ENCODE measurements around the gene YKT6. TPM values are rescaled to one million over a fixed set of nuclear protein-coding genes. Genes with fewer than 3 reads are reported as not detected.
A peak's percentile ranks its signal among the peaks of the same experiment; 100 is the strongest.
"Not testable (repeated sequence)": the region's sequence is repeated elsewhere in the genome, so short reads cannot be mapped to it uniquely, and the experiment has no call there.

The YKT6 gene
- total and polyA plus RNA-seq, 2 experiments from 2014 or later = 59.8 to 105 TPM

DNA sequence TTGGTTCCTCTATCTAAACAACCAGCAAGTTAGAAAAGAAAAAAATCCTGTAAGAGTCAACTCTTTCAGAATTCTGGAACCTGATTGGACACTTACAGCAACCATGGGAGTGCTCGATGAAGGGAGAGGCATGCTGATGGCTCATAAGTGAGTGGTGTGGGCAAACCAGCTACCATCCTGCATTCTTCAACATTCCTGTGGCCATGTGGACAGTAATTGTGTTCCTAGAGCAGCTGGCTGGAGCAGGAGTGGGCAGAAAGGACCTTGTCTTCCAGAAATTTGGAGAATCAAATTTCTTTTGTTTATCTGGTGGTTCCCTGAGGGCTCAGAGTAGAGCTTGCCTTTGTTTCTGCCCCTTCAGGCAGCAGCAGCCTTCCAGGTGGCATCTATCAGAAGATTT, 37.2 kb upstream of the YKT6 start:
- Histone ChIP-seq H3K4me1 (ENCODE audit: low read depth) (no peaks in the 10 kb centered on the region), H3K9me3 (ENCODE audit: low read depth) (no peaks in the 10 kb centered on the region), H3K36me3 (no peaks in the 10 kb centered on the region), H3K27me3 (no peaks in the 10 kb centered on the region), H3K27ac (no peak overlapping the region), H3K4me3 (no peak overlapping the region)
- peak in 1 of 2 donors; percentile 83 for DNase-seq (ENCODE audit: low read depth in 1 of 2, low spot score in 1 of 2)
- TF ChIP-seq, protein P1, sequence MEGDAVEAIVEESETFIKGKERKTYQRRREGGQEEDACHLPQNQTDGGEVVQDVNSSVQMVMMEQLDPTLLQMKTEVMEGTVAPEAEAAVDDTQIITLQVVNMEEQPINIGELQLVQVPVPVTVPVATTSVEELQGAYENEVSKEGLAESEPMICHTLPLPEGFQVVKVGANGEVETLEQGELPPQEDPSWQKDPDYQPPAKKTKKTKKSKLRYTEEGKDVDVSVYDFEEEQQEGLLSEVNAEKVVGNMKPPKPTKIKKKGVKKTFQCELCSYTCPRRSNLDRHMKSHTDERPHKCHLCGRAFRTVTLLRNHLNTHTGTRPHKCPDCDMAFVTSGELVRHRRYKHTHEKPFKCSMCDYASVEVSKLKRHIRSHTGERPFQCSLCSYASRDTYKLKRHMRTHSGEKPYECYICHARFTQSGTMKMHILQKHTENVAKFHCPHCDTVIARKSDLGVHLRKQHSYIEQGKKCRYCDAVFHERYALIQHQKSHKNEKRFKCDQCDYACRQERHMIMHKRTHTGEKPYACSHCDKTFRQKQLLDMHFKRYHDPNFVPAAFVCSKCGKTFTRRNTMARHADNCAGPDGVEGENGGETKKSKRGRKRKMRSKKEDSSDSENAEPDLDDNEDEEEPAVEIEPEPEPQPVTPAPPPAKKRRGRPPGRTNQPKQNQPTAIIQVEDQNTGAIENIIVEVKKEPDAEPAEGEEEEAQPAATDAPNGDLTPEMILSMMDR (IDR thresholded peaks at IDR 0.05; ENCODE audit: low read depth, low read length) = no peak

DNA sequence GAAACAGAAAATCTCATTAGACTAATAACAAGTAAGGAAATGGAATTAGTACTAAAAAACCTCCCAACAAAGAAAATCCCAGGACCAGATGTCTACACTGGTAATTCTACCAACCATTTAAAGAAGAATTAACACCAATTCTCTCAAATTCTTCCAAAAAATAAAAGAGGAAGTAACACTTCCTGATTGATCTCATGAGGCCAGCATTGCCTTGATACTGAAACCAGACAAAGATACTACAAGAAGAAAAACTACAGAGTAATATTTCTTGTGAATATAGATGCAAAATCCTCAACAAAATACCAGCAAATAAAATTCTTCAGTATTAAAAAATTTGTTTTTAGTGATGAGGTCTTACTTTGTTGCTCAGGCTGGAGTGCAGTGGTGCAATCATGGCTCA, 32.9 kb upstream of the YKT6 start:
- Histone ChIP-seq H3K36me3 (no peaks in the 10 kb centered on the region), H3K4me1 (ENCODE audit: low read depth) (no peaks in the 10 kb centered on the region), H3K4me3 (no peak overlapping the region), H3K9me3 (ENCODE audit: low read depth) (no peaks in the 10 kb centered on the region), H3K27ac (no peak overlapping the region), H3K27me3 (no peaks in the 10 kb centered on the region)
- no peak for DNase-seq (ENCODE audit: low read depth in 1 of 2, low spot score in 1 of 2)
- TF ChIP-seq, protein P1 (IDR thresholded peaks at IDR 0.05; ENCODE audit: low read depth, low read length) = no peak

DNA sequence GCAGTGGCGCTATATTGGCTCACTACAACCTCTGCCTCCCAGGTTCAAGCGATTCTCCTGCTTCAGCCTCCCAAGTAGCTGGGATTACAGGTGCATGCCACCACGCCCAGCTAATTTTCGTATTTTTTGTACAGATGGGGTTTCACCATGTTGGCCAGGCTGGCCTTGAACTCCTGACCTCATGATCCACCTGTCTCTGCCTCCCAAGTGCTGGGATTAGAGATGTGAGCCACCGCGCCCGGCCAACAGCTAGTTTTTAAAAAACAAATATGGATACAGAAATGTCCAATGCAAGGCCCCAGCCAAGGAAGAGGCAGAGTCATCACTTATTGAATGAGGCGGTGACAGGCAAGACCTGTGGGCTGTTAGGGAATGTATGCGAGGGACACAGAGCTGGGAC, 28.9 kb upstream of the YKT6 start:
- H3K4me3 ChIP-seq; H3K36me3 ChIP-seq; H3K4me1 ChIP-seq (ENCODE audit: low read depth); H3K9me3 ChIP-seq (ENCODE audit: low read depth); DNase-seq (ENCODE audit: low read depth in 1 of 2, low spot score in 1 of 2); H3K27ac ChIP-seq; H3K27me3 ChIP-seq: not testable (repeated sequence)

DNA sequence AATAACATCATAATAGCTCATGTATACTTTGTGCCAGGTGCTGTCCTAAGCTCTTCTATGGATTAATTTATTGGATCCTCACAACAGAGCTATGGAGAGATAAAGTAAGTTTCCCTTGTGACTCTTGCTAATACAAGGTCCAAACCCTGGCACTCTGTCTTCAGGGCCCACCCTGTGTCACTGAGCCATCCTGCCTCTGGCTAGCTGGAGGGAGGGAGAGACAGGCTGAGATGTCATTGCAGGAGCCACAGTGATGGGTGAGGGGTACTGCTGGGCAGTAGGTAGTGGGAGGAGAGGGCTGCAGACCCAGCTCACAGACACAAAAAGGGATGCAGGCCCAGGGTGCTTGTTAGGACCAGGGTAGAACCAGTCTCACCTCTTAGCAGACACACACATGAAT, 28.4 kb upstream of the YKT6 start:
- Histone ChIP-seq H3K36me3 (no peaks in the 10 kb centered on the region), H3K27me3 (no peaks in the 10 kb centered on the region), H3K4me3 (no peak overlapping the region), H3K9me3 (ENCODE audit: low read depth) (no peaks in the 10 kb centered on the region), H3K27ac (no peak overlapping the region), H3K4me1 (ENCODE audit: low read depth) (no peaks in the 10 kb centered on the region)
- no peak for DNase-seq (ENCODE audit: low read depth in 1 of 2, low spot score in 1 of 2)
- TF ChIP-seq, protein P1 (IDR thresholded peaks at IDR 0.05; ENCODE audit: low read depth, low read length) = no peak

DNA sequence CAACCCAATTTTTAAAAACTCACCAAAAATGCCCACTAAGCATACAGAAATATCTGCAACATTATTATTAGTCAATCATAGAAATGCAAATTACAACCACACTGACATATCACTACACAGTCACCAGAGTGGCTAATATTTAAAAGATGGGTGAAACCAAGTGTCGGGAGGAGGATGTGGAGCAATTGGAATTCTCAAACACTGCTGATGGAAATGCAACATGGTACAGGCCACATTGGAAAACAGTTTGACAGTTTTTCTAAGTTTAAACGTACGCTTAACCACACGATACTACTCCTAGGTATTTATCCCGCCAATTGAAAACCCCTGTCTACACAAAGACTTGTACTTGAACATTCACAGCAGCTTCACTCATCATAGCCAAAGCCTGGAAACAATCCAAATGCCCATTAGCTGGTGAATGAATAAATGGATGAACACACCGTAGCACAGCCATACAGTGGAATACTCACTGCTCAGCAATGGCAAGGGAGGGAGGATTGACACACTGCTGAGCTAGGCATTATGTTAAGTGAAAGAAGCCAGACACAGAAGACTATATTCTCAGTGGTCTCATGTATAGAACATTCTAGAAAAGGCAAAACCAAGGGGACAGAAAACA, 27.9 kb upstream of the YKT6 start:
- H3K27ac ChIP-seq = no peak overlapping the region
- no peaks in the 10 kb centered on the region for H3K4me1 ChIP-seq (ENCODE audit: low read depth)
- no peak overlapping the region for H3K4me3 ChIP-seq
- no peaks in the 10 kb centered on the region for H3K36me3 ChIP-seq
- H3K27me3 ChIP-seq = no peaks in the 10 kb centered on the region
- no peaks in the 10 kb centered on the region for H3K9me3 ChIP-seq (ENCODE audit: low read depth)
- TF ChIP-seq, protein P1 (IDR thresholded peaks at IDR 0.05; ENCODE audit: low read depth, low read length) = no peak
- DNase-seq (ENCODE audit: low read depth in 1 of 2, low spot score in 1 of 2) = no peak

DNA sequence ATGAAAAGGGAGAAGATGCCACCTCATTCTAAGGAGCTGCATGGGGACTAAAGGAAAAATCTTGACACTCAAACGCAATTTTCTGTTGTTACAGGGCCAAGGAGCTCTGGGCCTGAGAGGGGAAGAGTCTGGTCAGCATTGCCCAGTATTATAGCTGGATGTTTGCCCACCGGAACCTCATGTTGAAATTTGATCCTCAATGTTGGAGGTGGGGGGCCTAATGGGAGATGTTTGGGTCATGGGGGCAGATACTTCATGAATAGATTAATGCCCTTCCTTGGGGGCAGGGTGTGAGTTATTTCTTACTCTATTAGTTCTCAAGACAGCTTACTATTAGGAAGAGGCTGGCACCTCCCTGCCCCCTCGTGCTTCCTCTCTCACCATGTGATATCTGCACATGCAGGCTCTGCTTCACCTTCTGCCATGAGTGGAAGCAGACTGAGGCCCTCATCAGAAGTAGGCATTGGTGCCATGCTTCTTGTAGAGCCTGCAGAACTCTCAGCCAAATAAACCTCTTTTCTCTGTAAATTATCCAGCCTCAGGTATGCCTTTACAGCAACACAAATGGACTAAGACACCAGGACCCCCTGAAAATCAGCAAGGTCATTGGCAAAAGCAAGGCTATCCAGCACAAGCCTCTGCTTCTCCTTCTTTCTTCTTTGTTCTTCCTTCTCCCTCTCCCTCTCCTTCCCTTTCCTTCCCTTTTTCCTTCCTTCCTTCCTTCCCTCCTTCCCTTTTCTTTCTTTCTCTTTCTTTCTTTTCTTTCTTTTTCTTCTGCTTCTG, 26.7 kb upstream of the YKT6 start:
- H3K4me3 ChIP-seq = no peak overlapping the region
- H3K36me3 ChIP-seq = no peaks in the 10 kb centered on the region
- no peak for DNase-seq (ENCODE audit: low read depth in 1 of 2, low spot score in 1 of 2)
- TF ChIP-seq, protein P1 (IDR thresholded peaks at IDR 0.05; ENCODE audit: low read depth, low read length) = no peak
- no peaks in the 10 kb centered on the region for H3K4me1 ChIP-seq (ENCODE audit: low read depth)
- no peaks in the 10 kb centered on the region for H3K27me3 ChIP-seq
- H3K9me3 ChIP-seq (ENCODE audit: low read depth) = no peaks in the 10 kb centered on the region
- H3K27ac ChIP-seq = no peak overlapping the region

DNA sequence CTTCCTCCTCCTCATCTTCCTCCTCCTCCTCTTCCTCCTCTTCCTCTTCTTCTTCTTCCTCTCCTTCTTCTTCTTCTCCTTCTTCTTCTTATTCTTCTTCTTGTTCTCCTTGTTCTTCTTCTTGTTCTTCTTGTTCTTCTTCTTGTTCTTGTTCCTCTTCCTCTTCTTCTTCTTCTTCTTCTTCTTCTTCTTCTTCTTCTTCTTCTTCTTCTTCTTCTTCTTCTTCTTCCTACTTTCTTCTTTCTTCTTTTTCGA, 26.2 kb upstream of the YKT6 start:
- not testable (repeated sequence) for H3K27ac ChIP-seq; H3K36me3 ChIP-seq; H3K27me3 ChIP-seq; DNase-seq (ENCODE audit: low read depth in 1 of 2, low spot score in 1 of 2); H3K9me3 ChIP-seq (ENCODE audit: low read depth); H3K4me1 ChIP-seq (ENCODE audit: low read depth); H3K4me3 ChIP-seq
